ENCODE results near the gene CLPSL1.

The CLPSL1 gene

DNA sequence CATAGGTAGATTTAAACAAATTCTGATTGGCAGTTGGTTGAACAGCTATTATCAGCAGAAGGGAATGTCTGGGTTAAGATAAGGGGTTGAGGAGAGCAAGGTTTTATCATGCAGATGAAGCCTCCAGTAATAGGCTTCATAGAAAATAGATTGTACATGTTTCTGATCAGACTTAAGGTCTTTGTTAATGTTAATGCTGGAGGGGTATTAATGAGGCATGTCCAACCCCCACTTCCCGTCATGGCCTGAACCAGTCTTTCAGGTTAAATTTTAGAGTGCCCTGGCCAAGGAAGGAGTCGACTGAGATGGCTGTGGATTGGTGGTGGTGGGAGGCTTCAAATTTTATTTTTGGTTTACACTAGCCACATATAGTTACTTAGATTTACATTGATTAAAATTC, 3.4 kb downstream of the CLPSL1 start:
- H3K27me3 ChIP-seq (ENCODE audit: control insufficient read depth, insufficient read depth, low read length), result peaks cover 24% of the 10 kb centered on the region

GRCh38 chr6:35786272-35786671, 5.5 kb downstream of the CLPSL1 start:
- Histone ChIP-seq H3K9ac (ENCODE audit: low read length) (no peak overlapping the region), H3K9me3 (ENCODE audit: control insufficient read depth, insufficient read depth, low read depth, low read length) (no peaks in the 10 kb centered on the region), H3K4me3 (ENCODE audit: low read depth, low read length) (no peak overlapping the region), H3K4me1 (ENCODE audit: control insufficient read depth, insufficient read depth, low read length) (peaks cover 10% of the 10 kb centered on the region), H3K27ac (ENCODE audit: low read depth, low read length) (no peak overlapping the region), H3K36me3 (ENCODE audit: control insufficient read depth, insufficient read depth, low read length) (no peaks in the 10 kb centered on the region), H3K27me3 (ENCODE audit: control insufficient read depth, insufficient read depth, low read length) (peaks cover 24% of the 10 kb centered on the region)

More for the DNA sequence above, 3.4 kb downstream of the CLPSL1 start:
- Histone ChIP-seq H3K9ac (ENCODE audit: low read length) (no peak overlapping the region), H3K4me3 (ENCODE audit: low read depth, low read length) (no peak overlapping the region), H3K9me3 (ENCODE audit: control insufficient read depth, insufficient read depth, low read depth, low read length) (no peaks in the 10 kb centered on the region), H3K27ac (ENCODE audit: low read depth, low read length) (no peak overlapping the region), H3K4me1 (ENCODE audit: control insufficient read depth, insufficient read depth, low read length) (peaks cover 10% of the 10 kb centered on the region), H3K36me3 (ENCODE audit: control insufficient read depth, insufficient read depth, low read length) (no peaks in the 10 kb centered on the region)

DNA sequence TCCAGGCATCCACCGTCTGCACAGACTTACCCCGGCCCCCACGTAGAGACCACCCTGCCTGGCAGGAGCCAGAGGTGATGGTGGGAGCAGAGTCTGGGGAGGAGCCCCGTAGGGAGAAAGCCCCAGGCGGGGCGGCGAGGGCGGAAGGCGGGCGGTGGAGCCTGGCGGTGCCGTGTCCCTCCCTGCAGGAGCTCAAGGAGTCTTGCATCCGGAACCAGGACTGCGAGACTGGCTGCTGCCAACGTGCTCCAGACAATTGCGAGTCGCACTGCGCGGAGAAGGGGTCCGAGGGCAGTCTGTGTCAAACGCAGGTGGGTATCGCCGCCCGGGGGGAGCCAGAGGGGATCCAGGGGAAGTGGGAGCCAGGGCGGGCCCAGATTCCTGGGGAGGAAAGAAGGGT, 6.0 kb downstream of the CLPSL1 start:
- no peaks in the 10 kb centered on the region for H3K36me3 ChIP-seq (ENCODE audit: control insufficient read depth, insufficient read depth, low read length)

GRCh38 chr6:35787266-35788218, 6.7 kb downstream of the CLPSL1 start:
- H3K36me3 ChIP-seq (ENCODE audit: control insufficient read depth, insufficient read depth, low read length), result no peaks in the 10 kb centered on the region
- no peak overlapping the region for H3K27ac ChIP-seq (ENCODE audit: low read depth, low read length)
- H3K4me1 ChIP-seq (ENCODE audit: control insufficient read depth, insufficient read depth, low read length), result peaks cover 10% of the 10 kb centered on the region
- no peaks in the 10 kb centered on the region for H3K9me3 ChIP-seq (ENCODE audit: control insufficient read depth, insufficient read depth, low read depth, low read length)
- peaks cover 24% of the 10 kb centered on the region for H3K27me3 ChIP-seq (ENCODE audit: control insufficient read depth, insufficient read depth, low read length)
- H3K4me3 ChIP-seq (ENCODE audit: low read depth, low read length), result peak overlapping the region; percentile 27; the same call in 1 of the 2 replicates
- no peak overlapping the region for H3K9ac ChIP-seq (ENCODE audit: low read length)

More for the DNA sequence above, 6.0 kb downstream of the CLPSL1 start:
- Histone ChIP-seq H3K9ac (ENCODE audit: low read length) (no peak overlapping the region), H3K4me1 (ENCODE audit: control insufficient read depth, insufficient read depth, low read length) (peaks cover 10% of the 10 kb centered on the region), H3K9me3 (ENCODE audit: control insufficient read depth, insufficient read depth, low read depth, low read length) (no peaks in the 10 kb centered on the region), H3K4me3 (ENCODE audit: low read depth, low read length) (peak overlapping the region; percentile 27; the same call in 1 of the 2 replicates), H3K27ac (ENCODE audit: low read depth, low read length) (no peak overlapping the region), H3K27me3 (ENCODE audit: control insufficient read depth, insufficient read depth, low read length) (peaks cover 24% of the 10 kb centered on the region)

GRCh38 chr6:35788423-35788982, 7.7 kb downstream of the CLPSL1 start:
- H3K27ac ChIP-seq (ENCODE audit: low read depth, low read length), result no peak overlapping the region
- H3K27me3 ChIP-seq (ENCODE audit: control insufficient read depth, insufficient read depth, low read length), result peaks cover 24% of the 10 kb centered on the region
- H3K4me1 ChIP-seq (ENCODE audit: control insufficient read depth, insufficient read depth, low read length), result peaks cover 10% of the 10 kb centered on the region
- no peaks in the 10 kb centered on the region for H3K9me3 ChIP-seq (ENCODE audit: control insufficient read depth, insufficient read depth, low read depth, low read length)
- no peaks in the 10 kb centered on the region for H3K36me3 ChIP-seq (ENCODE audit: control insufficient read depth, insufficient read depth, low read length)
- H3K9ac ChIP-seq (ENCODE audit: low read length), result no peak overlapping the region
- no peak overlapping the region for H3K4me3 ChIP-seq (ENCODE audit: low read depth, low read length)

DNA sequence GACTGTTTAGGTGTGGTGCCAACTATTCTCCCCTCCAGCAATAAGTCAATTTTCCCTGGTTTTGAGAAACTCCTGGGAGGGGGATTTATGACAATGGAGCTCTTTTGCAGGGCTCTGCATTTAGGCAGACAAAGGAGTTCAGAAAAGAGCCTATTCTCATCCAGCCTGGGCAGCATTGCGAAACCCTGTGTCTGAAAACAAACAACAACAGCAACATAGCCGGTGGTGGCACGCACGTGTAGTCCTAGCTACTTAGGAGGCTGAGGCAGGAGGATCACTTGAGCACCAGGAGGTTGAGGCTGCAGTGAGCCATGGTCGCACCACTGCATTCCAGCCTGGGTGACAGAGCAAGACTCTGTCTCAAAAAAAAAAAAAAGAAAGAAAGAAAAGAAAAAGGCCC, 9.9 kb downstream of the CLPSL1 start:
- no peaks in the 10 kb centered on the region for H3K36me3 ChIP-seq (ENCODE audit: control insufficient read depth, insufficient read depth, low read length)
- no peak overlapping the region for H3K4me3 ChIP-seq (ENCODE audit: low read depth, low read length)
- H3K27ac ChIP-seq (ENCODE audit: low read depth, low read length), result no peak overlapping the region
- peaks cover 10% of the 10 kb centered on the region for H3K4me1 ChIP-seq (ENCODE audit: control insufficient read depth, insufficient read depth, low read length)
- H3K9me3 ChIP-seq (ENCODE audit: control insufficient read depth, insufficient read depth, low read depth, low read length), result no peaks in the 10 kb centered on the region
- H3K9ac ChIP-seq (ENCODE audit: low read length), result no peak overlapping the region
- H3K27me3 ChIP-seq (ENCODE audit: control insufficient read depth, insufficient read depth, low read length), result peaks cover 24% of the 10 kb centered on the region

GRCh38 chr6:35794536-35795452, 14.0 kb downstream of the CLPSL1 start:
- Histone ChIP-seq H3K36me3 (ENCODE audit: control insufficient read depth, insufficient read depth, low read length) (no peaks in the 10 kb centered on the region), H3K9me3 (ENCODE audit: control insufficient read depth, insufficient read depth, low read depth, low read length) (no peaks in the 10 kb centered on the region), H3K4me3 (ENCODE audit: low read depth, low read length) (no peak overlapping the region), H3K9ac (ENCODE audit: low read length) (no peak overlapping the region), H3K27ac (ENCODE audit: low read depth, low read length) (no peak overlapping the region), H3K4me1 (ENCODE audit: control insufficient read depth, insufficient read depth, low read length) (peaks cover 17% of the 10 kb centered on the region), H3K27me3 (ENCODE audit: control insufficient read depth, insufficient read depth, low read length) (no peaks in the 10 kb centered on the region)

DNA sequence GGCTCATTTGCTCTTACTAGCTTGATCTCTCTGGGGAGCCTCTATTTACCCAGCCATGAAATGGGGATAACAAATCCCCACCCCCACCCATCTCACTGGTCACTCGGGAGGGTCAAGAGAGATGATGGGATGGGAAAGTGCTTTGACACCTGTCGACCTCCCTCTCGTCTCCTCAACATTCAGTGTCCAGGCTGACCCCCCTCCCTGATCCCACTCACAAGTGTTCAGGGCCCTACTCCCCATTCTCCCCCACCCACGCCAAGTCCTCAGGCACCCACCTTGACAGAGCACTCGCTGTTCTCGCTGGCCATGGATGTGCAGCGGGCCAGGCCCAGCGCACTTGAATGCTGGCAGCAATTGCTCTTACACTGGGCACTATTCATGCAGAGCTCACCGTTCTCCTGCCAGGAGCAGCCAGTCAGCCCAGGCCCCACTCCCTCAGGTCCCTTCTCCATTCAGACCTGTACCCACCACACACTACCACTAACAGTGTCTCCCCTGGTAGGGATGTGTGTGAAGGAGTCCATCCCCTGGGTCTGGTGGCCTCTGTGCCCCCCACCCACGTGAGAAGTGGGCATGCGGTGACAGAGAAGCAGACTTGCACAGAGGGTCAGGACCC, 14.7 kb downstream of the CLPSL1 start:
- no peak overlapping the region for H3K9ac ChIP-seq (ENCODE audit: low read length)

DNA sequence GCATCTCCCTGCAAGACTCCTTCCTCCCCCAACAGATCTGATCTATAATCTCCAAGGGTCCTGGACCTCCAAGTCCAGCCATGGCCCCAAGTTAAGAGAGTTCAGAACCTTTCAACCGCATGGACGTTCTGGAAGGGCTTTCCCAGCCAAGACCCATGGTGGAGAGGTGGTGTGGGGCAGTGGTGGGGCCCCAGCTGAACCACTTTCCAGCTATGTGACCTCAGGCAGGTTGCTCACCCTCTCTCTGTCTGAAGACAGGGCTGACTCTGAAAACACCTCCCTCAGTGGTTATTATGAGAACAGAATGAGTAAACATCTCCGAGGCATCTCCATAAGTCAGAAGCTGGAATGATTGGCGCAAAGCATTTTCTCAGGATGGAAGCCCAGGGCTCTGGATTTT, 15.4 kb downstream of the CLPSL1 start:
- Histone ChIP-seq H3K4me1 (ENCODE audit: control insufficient read depth, insufficient read depth, low read length) (peaks cover 17% of the 10 kb centered on the region), H3K36me3 (ENCODE audit: control insufficient read depth, insufficient read depth, low read length) (no peaks in the 10 kb centered on the region), H3K27ac (ENCODE audit: low read depth, low read length) (no peak overlapping the region), H3K27me3 (ENCODE audit: control insufficient read depth, insufficient read depth, low read length) (no peaks in the 10 kb centered on the region), H3K4me3 (ENCODE audit: low read depth, low read length) (no peak overlapping the region), H3K9ac (ENCODE audit: low read length) (no peak overlapping the region), H3K9me3 (ENCODE audit: control insufficient read depth, insufficient read depth, low read depth, low read length) (no peaks in the 10 kb centered on the region)

More for the DNA sequence above, 14.7 kb downstream of the CLPSL1 start:
- H3K36me3 ChIP-seq (ENCODE audit: control insufficient read depth, insufficient read depth, low read length), result no peaks in the 10 kb centered on the region
- no peaks in the 10 kb centered on the region for H3K9me3 ChIP-seq (ENCODE audit: control insufficient read depth, insufficient read depth, low read depth, low read length)
- no peaks in the 10 kb centered on the region for H3K27me3 ChIP-seq (ENCODE audit: control insufficient read depth, insufficient read depth, low read length)
- no peak overlapping the region for H3K4me3 ChIP-seq (ENCODE audit: low read depth, low read length)
- no peak overlapping the region for H3K27ac ChIP-seq (ENCODE audit: low read depth, low read length)
- H3K4me1 ChIP-seq (ENCODE audit: control insufficient read depth, insufficient read depth, low read length), result peaks cover 17% of the 10 kb centered on the region

- Histone ChIP-seq H3K27me3 (ENCODE audit: control insufficient read depth, insufficient read depth, low read length) (no peaks in the 10 kb centered on the region), H3K4me3 (ENCODE audit: low read depth, low read length) (no peak overlapping the region), H3K9me3 (ENCODE audit: control insufficient read depth, insufficient read depth, low read depth, low read length) (no peaks in the 10 kb centered on the region), H3K36me3 (ENCODE audit: control insufficient read depth, insufficient read depth, low read length) (no peaks in the 10 kb centered on the region), H3K4me1 (ENCODE audit: control insufficient read depth, insufficient read depth, low read length) (peaks cover 17% of the 10 kb centered on the region), H3K9ac (ENCODE audit: low read length) (no peak overlapping the region), H3K27ac (ENCODE audit: low read depth, low read length) (no peak overlapping the region)
These were observed 17.2 kb downstream of the CLPSL1 start for GRCh38 chr6:35797837-35798526.
